ENCODE results near the gene SPATA17.
"Not testable (repeated sequence)": the region's sequence is repeated elsewhere in the genome, so short reads cannot be mapped to it uniquely, and the experiment has no call there.

- not testable (repeated sequence) for TF ChIP-seq CTCF, POLR2A (IDR thresholded peaks at IDR 0.05)
Measured at GRCh38 chr1:217584286-217584811, 46.8 kb upstream of the SPATA17 start.
